GM21723 (cell line): Measurements from ENCODE around the gene HNRNPA3.
"Not testable (repeated sequence)": the region's sequence is repeated elsewhere in the genome, so short reads cannot be mapped to it uniquely, and the experiment has no call there.

ENCODE experiments used
- ATAC-seq: cut with Tn5 transposase; IDR thresholded peaks from one replicate; pipeline ENCODE4 v1.9.1; 2021; ENCODE audit warnings: mild to moderate bottlenecking, moderate library complexity; ENCODE audit not compliant: unreplicated experiment

Gene HNRNPA3

GRCh38 chr2:177188482-177189469 lies 23.8 kb upstream of the HNRNPA3 start:
- ATAC-seq = no peak

DNA sequence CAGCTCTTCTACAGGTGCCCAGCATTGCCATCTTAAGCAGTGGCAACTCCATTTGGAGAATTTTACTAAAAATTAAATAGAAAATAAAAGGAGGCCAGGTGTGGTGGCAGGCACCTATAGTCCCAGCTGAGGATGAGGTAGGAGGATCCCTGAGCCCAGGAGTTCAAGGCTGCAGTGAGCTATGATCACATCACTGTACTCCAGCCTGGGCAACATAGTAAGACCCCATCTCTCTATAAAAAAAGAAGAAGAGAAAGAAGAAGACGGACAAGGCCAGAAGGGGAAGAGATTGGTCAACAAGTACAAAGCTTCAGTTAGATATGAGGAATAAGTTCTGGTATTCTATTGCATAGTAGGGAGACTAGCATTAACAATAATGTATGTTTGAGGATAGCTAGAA lies 21.7 kb upstream of the HNRNPA3 start:
- ATAC-seq = no peak

- ATAC-seq = no peak
Measured at GRCh38 chr2:177192788-177193187, 19.8 kb upstream of the HNRNPA3 start.

DNA sequence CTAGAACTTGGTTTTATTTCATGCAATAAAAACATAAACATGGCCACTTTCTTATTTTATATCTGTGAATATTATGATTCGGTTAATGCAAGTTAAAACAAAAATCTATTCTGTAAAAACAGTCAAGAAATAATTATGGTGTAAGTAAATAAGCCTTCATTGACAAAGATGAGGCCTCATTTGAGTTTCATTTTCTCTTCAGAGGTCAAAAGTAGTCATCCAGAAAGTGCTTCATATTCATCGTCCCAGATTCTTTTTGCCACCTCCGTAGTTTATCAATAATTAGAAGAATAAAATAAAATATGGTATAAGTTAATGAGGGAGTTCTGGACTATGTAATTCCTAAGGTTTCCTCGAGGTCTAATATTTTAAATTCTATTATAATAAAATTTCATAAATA lies 19.4 kb upstream of the HNRNPA3 start:
- peak; percentile 67 for ATAC-seq

DNA sequence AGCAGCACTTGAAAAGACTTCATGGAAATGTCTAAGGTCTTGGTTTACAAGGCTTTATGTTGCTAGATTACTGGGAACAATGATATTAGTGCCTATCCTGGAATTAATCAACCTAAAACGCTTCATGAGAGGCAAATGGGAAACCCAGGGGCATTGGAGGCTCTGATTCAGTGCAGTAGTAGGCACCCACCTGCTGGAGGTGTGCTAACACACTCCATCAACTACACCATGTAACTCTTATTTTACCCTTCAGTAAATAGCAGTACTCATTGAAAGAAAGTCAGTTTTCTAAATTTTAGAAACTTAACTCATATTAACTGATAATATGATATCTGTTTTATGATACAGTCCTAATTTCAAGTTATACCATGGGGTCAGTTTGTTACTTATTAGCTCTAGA lies 17.4 kb upstream of the HNRNPA3 start:
- ATAC-seq = peak; percentile 56

DNA sequence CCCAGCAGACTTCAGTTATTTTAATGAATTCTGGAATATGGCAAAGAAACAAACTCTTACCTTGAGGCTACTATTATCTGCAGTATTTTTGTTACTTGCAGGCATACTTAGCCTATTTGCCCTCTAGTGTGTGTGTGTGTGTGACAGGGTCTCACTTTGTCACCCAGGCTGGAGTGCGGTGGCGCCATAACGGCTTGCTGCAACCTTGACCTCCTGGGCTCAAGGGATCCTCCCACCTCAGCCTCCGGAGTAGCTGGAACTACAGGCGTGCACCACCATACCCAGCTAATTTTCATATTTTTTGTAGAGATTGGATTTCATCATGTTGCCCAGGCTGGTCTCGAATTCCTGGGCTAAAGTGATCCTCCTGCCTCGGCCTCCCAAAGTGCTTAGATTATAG lies 12.2 kb upstream of the HNRNPA3 start:
- not testable (repeated sequence) for ATAC-seq

DNA sequence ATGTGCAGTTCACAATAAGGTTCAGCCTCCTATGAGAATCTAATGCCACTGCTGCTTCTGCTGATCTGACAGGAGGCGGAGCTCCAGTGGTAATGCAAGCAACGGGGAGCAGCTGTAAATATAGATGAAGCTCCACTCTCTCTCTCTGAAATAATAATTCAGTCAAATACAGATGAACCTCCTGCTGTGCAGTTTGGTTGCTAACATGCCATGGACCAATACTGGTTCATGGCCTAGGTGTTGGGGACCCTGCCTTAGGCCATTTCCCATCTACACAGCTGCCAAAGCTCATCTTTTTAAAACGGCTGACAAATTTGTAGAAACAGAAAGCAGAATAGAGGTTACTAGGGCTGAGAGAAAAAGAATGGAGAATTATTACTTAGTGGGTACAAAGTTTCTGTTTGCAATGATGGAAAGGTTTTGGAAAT lies 10.7 kb upstream of the HNRNPA3 start:
- ATAC-seq = no peak

DNA sequence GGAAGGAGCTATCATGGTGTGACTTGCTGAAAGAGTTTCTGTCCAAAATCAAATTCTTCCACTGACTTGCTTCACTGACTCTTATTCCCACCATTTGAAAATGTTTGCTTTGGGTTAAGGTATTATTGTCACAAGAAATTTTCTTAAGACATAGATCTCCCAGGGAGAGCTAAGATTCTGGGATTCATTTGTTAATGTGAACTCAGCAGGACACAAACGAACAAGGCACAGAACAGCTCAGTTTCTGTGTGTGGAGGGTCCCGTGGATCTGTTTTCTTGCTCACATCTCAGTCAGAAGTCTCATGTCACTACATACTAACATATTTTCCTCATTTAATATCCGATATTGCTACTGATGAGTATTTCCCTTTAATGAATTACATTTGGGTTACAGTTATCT lies 8.2 kb upstream of the HNRNPA3 start:
- no peak for ATAC-seq

- peak; percentile 78 for ATAC-seq
Measured at GRCh38 chr2:177207101-177207500, 5.5 kb upstream of the HNRNPA3 start.

DNA sequence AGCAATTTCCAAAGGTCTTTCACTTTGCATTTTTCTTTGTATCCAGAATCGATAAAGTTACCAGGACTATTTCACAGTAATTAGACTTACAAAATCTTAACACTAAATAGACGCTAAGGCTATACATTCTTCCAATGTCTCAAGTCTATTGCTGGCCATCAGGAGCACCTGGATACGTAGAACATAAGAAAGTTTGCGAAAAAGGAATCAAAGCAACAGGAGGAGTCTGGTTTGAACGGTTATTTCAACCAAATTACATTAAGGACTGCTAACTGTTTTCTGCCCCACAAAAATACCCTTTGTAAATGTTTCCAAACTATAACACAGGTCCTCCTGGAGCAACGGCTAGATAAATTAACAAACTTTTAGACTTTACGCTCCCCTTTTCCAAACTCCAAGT lies 1.4 kb upstream of the HNRNPA3 start:
- no peak for ATAC-seq

GRCh38 chr2:177211576-177212105 lies 953 bp upstream of the HNRNPA3 start:
- no peak for ATAC-seq

DNA sequence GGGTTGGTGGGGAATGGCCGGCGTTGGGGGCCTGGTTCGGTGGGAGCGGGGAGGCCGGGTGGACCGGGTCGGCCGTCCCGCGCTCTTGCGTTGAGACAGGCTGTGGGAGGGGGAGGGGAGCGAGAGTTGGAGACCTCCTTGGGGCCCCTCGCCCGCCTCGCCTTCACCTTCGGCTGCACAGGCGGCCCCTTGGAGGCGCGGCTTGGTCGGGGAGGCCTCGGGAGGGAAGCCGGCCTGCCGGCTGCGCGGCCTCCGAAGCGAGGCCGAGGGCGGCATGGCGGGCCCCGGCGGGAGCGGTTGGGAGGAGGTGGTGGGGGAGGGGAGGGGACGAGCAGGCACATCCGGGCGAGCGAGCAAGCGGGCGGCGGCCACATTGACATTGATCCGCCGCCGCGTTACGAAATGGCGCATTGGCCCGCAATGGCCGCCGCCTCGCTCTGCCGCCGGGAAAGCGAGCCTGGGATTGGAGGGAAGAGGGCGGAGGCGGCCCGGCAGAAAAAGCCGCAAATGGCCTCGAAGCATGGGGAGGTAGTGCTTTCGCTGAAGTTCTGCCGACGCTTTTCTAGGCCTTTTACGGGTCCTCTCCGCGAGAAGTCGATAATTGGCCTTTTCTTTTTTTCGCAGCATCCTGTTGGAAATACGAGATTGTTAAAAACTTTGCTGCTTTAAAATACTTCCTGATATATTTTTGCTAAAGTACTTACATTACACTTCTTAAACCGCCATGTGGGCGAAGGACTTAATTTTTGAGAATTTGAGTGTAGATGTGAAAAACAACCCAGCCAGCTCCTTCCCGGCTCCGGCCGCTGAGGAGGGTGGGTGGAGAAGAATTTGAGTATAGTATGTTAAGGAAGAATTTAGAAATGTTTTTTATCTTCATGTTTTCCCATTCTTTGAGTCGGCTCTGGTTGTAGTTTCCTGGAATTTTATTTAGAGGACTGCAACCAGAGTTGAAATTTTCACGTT lies 580 bp downstream of the HNRNPA3 start:
- peak; percentile 53 for ATAC-seq

DNA sequence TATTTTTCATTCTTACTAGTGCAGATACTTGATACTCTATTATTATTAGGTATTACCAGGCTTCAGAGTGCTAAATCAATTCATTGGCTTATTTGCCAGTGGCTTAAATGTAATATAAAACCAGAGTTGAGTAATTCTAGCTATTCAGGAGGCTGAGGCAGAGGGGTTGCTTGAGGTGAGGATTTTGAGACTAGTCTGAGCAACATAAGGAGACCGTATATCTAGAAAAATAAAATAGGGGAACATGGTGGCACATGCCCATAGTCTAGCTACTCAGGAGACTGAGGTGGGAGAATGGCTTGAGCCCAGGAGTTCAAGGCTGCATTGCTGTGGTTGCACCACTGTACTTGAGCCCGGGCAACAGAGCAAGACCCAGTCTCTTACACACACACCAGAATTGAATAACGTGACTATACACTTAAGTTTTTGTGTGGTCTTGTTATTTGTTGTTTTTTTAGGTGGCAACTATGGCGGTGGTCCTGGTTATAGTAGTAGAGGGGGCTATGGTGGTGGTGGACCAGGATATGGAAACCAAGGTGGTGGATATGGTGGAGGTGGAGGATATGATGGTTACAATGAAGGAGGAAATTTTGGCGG lies 4.8 kb downstream of the HNRNPA3 start:
- no peak for ATAC-seq

- not testable (repeated sequence) for ATAC-seq
Measured at GRCh38 chr2:177219787-177220186, 7.2 kb downstream of the HNRNPA3 start.

GRCh38 chr2:177221534-177221933 lies 8.9 kb downstream of the HNRNPA3 start:
- ATAC-seq = no peak

GRCh38 chr2:177221970-177222369 lies 9.4 kb downstream of the HNRNPA3 start:
- ATAC-seq = no peak

GRCh38 chr2:177223436-177223835 lies 10.8 kb downstream of the HNRNPA3 start:
- not testable (repeated sequence) for ATAC-seq

DNA sequence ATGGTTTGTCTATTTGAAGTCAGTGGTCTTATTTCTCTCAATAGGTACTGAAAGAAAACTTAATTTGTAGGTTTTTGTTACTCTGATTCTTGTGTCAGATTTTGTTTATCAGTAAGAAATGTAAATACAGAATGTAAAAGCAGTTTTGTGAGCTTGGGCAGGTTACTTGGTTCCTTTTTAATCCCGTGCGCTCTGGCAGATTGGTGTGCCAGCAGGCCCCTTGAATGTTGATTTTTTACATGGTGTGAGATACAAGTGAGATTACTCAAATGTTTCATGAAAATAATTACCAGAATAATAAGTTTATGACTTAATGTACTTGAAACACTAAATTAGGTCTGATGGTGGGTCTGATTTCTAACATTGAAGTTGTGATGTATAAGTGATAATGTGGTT lies 13.4 kb downstream of the HNRNPA3 start:
- ATAC-seq = no peak

DNA sequence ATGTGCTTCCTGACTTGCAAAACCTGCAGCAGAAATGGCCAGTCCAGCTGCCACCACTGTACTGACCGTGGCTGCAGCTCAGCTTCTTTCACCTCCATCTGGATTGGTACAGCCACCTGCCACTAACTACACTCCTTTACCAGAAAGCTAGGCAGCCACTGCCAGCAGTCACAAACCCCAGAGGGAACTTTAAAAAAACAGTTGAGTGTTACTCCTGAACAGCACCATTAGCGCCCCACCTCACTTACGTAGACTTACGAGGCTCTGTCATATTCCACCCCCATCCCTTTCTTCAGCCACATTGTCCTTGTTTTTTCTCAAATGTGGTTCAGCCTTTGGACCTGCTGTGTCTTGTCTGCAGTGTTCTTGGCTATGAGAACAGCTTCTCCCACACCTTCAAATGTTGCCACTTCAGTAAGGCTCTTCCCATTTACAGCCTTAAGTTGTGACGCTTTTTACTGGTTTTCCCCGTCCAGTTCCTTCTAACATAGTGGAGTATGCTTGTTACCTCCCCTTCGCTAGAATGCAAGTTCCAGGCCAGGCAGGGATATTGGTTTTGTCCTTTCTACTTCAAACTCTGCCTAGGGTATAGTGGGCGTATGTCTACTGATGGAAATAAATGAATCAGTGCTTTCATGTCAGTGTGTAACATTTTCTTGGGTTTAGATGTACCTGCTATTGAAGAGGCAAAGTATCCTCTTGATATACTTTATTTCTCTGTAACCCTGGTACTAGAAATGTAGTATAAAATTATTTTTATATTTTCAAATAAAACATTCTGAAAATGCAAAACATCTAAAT lies 17.0 kb downstream of the HNRNPA3 start:
- no peak for ATAC-seq

DNA sequence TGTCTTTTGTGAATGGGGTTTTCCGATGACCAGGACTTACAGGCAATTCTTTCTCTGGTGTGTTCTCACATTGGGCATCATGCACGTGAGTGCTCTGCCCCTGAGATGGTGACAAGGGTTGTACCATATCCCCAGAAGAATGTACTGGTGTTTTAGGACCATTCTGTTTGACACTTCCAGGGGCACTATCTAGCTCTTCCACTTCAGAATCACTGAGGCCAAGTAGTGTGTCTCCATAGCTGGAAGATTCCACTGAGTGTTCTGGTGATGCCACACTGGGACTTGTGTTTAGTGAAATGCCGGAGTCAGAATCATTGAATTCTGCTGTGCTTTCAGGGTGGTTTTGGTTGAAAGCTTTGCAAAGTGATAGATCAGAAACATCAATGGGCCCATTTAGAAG lies 18.7 kb downstream of the HNRNPA3 start:
- ATAC-seq = no peak
